ENCODE data around the gene ZNF512B. TPM values are rescaled to one million over a fixed set of nuclear protein-coding genes. Genes with fewer than 3 reads are reported as not detected.

The ZNF512B gene
- total RNA-seq, 2 experiments from 2014 or later, result 7.2 to 14.3 TPM

DNA sequence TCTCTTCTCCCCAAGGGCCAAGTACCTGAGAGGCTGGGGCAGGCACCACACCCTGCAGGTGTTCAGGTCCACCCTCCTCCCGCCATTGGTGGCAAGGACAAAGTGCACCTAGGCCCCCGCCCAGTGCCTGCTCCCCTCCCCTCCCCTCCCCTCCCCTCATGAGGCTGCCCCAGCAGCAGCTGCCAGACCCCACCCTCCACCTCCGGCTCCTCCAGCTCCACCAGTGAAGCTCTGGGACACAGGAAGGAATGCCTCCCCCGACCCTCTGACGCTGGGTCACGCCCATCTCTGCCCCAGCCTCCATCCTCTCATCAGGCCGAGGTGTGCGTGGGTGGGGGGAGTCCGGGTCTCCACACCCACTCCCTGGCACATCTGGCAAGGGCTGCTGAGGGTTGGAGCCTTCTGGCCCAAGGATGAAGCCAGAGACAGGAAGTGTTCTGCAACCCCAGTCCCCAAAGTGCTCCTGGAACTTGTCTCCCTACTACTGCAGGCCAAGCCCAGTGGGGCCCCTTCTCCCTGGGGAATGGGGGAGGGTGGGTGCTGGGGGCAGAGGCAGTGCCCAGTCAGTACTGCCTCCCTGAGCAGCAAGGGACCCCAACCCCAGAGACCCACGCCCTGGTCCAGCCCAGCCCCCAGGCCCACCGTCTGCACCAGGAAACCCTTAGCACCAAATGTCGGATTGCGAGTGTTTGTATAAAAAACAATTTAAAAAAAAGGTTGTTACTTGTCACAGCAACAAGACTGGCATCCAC is 11.9 kb downstream of the ZNF512B start:
- TF ChIP-seq EZH2phosphoT487 (IDR thresholded peaks at IDR 0.05; ENCODE audit: borderline replicate concordance, low read depth, low read length), result no peak
- TF ChIP-seq, protein P1, sequence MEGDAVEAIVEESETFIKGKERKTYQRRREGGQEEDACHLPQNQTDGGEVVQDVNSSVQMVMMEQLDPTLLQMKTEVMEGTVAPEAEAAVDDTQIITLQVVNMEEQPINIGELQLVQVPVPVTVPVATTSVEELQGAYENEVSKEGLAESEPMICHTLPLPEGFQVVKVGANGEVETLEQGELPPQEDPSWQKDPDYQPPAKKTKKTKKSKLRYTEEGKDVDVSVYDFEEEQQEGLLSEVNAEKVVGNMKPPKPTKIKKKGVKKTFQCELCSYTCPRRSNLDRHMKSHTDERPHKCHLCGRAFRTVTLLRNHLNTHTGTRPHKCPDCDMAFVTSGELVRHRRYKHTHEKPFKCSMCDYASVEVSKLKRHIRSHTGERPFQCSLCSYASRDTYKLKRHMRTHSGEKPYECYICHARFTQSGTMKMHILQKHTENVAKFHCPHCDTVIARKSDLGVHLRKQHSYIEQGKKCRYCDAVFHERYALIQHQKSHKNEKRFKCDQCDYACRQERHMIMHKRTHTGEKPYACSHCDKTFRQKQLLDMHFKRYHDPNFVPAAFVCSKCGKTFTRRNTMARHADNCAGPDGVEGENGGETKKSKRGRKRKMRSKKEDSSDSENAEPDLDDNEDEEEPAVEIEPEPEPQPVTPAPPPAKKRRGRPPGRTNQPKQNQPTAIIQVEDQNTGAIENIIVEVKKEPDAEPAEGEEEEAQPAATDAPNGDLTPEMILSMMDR (conservative IDR thresholded peaks at IDR 0.05; ENCODE audit: low read length), result no peak
- H3K4me2 ChIP-seq (ENCODE audit: low read length), result peak overlapping the region; percentile 85
- H3K4me1 ChIP-seq (ENCODE audit: insufficient read depth, low read length, poor library complexity, severe bottlenecking), result peaks cover 28% of the 10 kb centered on the region
- intact Hi-C loops (cut with micrococcal nuclease; ENCODE audit: unreplicated experiment), result no loop called here
- H4K20me1 ChIP-seq (ENCODE audit: insufficient read depth, low read length), result no peaks in the 10 kb centered on the region
- peak; percentile 49 for DNase-seq (ENCODE audit: low spot score)
- ChIA-PET CTCF (ENCODE audit: unreplicated experiment) (interaction anchor here (1.0 kb wide), 1 partner anchor 81 kb away, joined by 3 read pairs; no protein-coding TSS in a partner anchor), POLR2A (interaction anchor here (1.0 kb wide), 1 partner anchor 22 kb away, joined by 4 read pairs; no protein-coding TSS in a partner anchor)
- peak overlapping the region; percentile 70 for H3K4me3 ChIP-seq (ENCODE audit: low read depth, low read length, poor library complexity, severe bottlenecking)
- H3K27ac ChIP-seq (ENCODE audit: low read depth, low read length, poor library complexity, severe bottlenecking), result peak overlapping the region; percentile 81
- H3K79me2 ChIP-seq (ENCODE audit: insufficient read depth, low read depth, low read length), result peaks cover 22% of the 10 kb centered on the region; the same call in 1 of the 2 replicates
- H3K9me3 ChIP-seq (ENCODE audit: low read length), result no peaks in the 10 kb centered on the region
- H3K36me3 ChIP-seq (ENCODE audit: insufficient read depth, low read length), result no peaks in the 10 kb centered on the region; the same call in 1 of the 2 replicates
- H3K9me2 ChIP-seq (ENCODE audit: insufficient read depth, low read length), result no peaks in the 10 kb centered on the region
- BruUV-seq (replicated peaks), result no TSS peak
- peak overlapping the region; percentile 61 for H2AFZ ChIP-seq (ENCODE audit: low read length)

DNA sequence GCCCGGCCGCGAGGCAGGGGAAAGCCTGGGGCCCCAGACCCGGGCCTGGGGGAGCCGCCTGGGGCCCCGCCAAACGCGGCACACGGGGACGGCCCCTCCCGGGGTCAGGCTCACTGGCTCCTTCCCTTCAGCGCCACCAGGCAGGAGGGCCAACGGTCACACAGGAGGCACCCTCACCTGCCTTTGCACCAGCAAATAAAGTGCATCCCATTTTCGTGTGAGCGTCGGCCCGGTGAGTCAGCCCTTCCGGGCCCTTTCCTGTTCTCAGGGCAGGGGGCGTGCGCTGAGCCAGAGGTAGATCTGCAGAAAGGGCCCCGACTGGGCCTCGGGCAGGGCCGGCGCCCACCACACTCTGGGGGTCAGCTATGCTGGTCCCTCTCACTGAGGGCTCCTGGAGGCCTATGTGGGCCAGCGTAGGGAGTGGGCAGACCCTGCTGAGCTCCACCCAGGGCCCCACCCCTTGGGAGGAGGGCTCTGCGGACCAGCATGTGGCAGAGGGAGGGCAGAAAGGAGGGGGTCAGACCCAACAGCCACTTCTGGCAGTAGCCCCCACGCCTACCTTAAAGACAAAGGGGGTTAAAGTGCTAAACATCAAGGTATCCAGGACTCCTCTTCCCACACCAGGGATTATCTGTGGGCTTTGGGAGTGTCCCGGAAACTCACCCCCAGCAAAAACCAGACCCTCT is 12.6 kb downstream of the ZNF512B start:
- TSS peak; percentile 58 for BruUV-seq (replicated peaks)
- H3K9me2 ChIP-seq (ENCODE audit: insufficient read depth, low read length), result no peaks in the 10 kb centered on the region
- H3K4me1 ChIP-seq (ENCODE audit: insufficient read depth, low read length, poor library complexity, severe bottlenecking), result peaks cover 28% of the 10 kb centered on the region
- intact Hi-C loops (cut with micrococcal nuclease; ENCODE audit: unreplicated experiment), result no loop called here
- no peak for TF ChIP-seq EZH2phosphoT487 (IDR thresholded peaks at IDR 0.05; ENCODE audit: borderline replicate concordance, low read depth, low read length)
- TF ChIP-seq, protein P1 (conservative IDR thresholded peaks at IDR 0.05; ENCODE audit: low read length), result peak; percentile 32
- no peaks in the 10 kb centered on the region for H4K20me1 ChIP-seq (ENCODE audit: insufficient read depth, low read length)
- H3K4me2 ChIP-seq (ENCODE audit: low read length), result peak overlapping the region; percentile 85
- ChIA-PET POLR2A (interaction anchor here (1.0 to 1.1 kb wide), 2 partner anchors 23 to 39 kb away, joined by 3 to 4 read pairs; no protein-coding TSS in a partner anchor), CTCF (ENCODE audit: unreplicated experiment) (interaction anchor here (1.0 kb wide), 1 partner anchor 80 kb away, joined by 3 read pairs; no protein-coding TSS in a partner anchor)
- peak overlapping the region; percentile 61 for H2AFZ ChIP-seq (ENCODE audit: low read length)
- no peaks in the 10 kb centered on the region; the same call in 1 of the 2 replicates for H3K36me3 ChIP-seq (ENCODE audit: insufficient read depth, low read length)
- no peaks in the 10 kb centered on the region for H3K9me3 ChIP-seq (ENCODE audit: low read length)
- DNase-seq (ENCODE audit: low spot score), result peak; percentile 73
- H3K79me2 ChIP-seq (ENCODE audit: insufficient read depth, low read depth, low read length), result peaks cover 25% of the 10 kb centered on the region; the same call in 1 of the 2 replicates
- peak overlapping the region; percentile 70 for H3K4me3 ChIP-seq (ENCODE audit: low read depth, low read length, poor library complexity, severe bottlenecking)
- peak overlapping the region; percentile 81 for H3K27ac ChIP-seq (ENCODE audit: low read depth, low read length, poor library complexity, severe bottlenecking)
